ENCODE measurements around the gene CDH22. TPM values are rescaled to one million over a fixed set of nuclear protein-coding genes. Genes with fewer than 3 reads are reported as not detected.

The CDH22 gene
- total and polyA plus RNA-seq, 9 of the 15 experiments (the other 6 are each of a cell fraction or from before 2014, with no cell fraction given) = 0.07 to 0.08 TPM; not detected in 7

GRCh38 chr20:46253391-46253790, 54.9 kb downstream of the CDH22 start:
- no peaks in the 10 kb centered on the region for H3K79me2 ChIP-seq (ENCODE audit: control insufficient read depth, insufficient read depth, low read length)
- 0% methylated on average over 7 of the region's 8 CpGs for WGBS (ENCODE audit: insufficient coverage, low coverage, missing lambda C conversion rate)
- H3K9me1 ChIP-seq (ENCODE audit: control insufficient read depth, insufficient read depth, low read length) = no peaks in the 10 kb centered on the region
- in situ Hi-C loops (cut with MboI) = no loop called here
- CTCF ChIA-PET (ENCODE audit: low intra/inter-chr PET ratio) = no interaction called here
- H3K4me2 ChIP-seq (ENCODE audit: insufficient read depth, low read length) = no peak overlapping the region
- H3K27me3 ChIP-seq (ENCODE audit: control insufficient read depth in 2 of 2, insufficient read depth in 2 of 2, low read length in 2 of 2) = peaks cover 8 to 46% of the 10 kb centered on the region in 2 experiments; a peak in 4 of 5 replicates
- TF ChIP-seq CTCF (IDR thresholded peaks at IDR 0.05 in 2 of 3, conservative IDR thresholded peaks at IDR 0.05 in 1 of 3; ENCODE audit: insufficient read depth in 2 of 3, low read depth in 1 of 3, low read length in 3 of 3) = peak in 2 of 3 experiments; percentile 16 to 17; a peak in 1 of 6 replicates
- no peak for TF ChIP-seq SNAPC5 (CRISPR knock-in tag; IDR thresholded peaks at IDR 0.05)
- BruUV-seq (replicated peaks) = no TSS peak
- no peaks in the 10 kb centered on the region for H3K9me3 ChIP-seq (replicated peaks; ENCODE audit: control insufficient read depth, insufficient read depth, low read depth, low read length)
- no peak overlapping the region for H3K4me3 ChIP-seq
- no peak for DNase-seq (ENCODE audit: extremely low read depth in 1 of 4, low spot score in 3 of 4)
- ATAC-seq = no peak
- peaks cover 0 to 6% of the 10 kb centered on the region in 2 experiments; a peak in 1 of 5 replicates for H3K4me1 ChIP-seq (replicated peaks in 1 of 2; ENCODE audit: control insufficient read depth in 2 of 2, insufficient read depth in 2 of 2, low read length in 2 of 2)
- no peak overlapping the region for H3K9ac ChIP-seq (ENCODE audit: insufficient read depth in 1 of 2, low read depth in 2 of 2, low read length in 2 of 2)
- POLR2A ChIA-PET = interaction anchor here (0.9 kb wide), 1 partner anchor 47 kb away, joined by 3 read pairs; no protein-coding TSS in a partner anchor
- H4K20me1 ChIP-seq (replicated peaks; ENCODE audit: control insufficient read depth, insufficient read depth, low read length) = peaks cover 24% of the 10 kb centered on the region; the same call in 1 of the 2 replicates
- H3K36me3 ChIP-seq (ENCODE audit: control insufficient read depth, insufficient read depth, low read length) = no peaks in the 10 kb centered on the region
- no peak overlapping the region for H3K27ac ChIP-seq (ENCODE audit: extremely low read depth, low read depth, low read length)
- intact Hi-C loops (cut with micrococcal nuclease) = no loop called here
- FAIRE-seq = no peak
- no peak overlapping the region for H2AFZ ChIP-seq (ENCODE audit: low read depth, low read length)
